K562 (cell line): Measurements from ENCODE around the gene FCGBP. TPM values are rescaled to one million over a fixed set of nuclear protein-coding genes. Genes with fewer than 3 reads are reported as not detected.

Source experiments
- ATAC-seq: fragments of 200-7000 bp; cut with Tn5 transposase; 3 replicates; pipeline ENCODE4 v1.9.1; 2020; ENCODE audit warnings: moderate library complexity
- BruUV-seq: library from RNA; stranded (reverse); fragments of 400-500 nt; replicated peaks from 2 replicates; lab custom pipeline; 2021; lab: Mats Ljungman, UMichigan
- CTCF ChIA-PET: fragments of 300-600 bp; formaldehyde crosslinking; extraction: SDS; loops from one replicate; lab custom pipeline; 2021; ENCODE audit warnings: low intra/inter-chr PET ratio; lab: Yijun Ruan, JAX
- POLR2A ChIA-PET: fragments of 300-600, 350-650 bp; sonication (Branson Sonifier 250); formaldehyde crosslinking; extraction: SDS; loops from one replicate; lab custom pipeline; 2021; ENCODE audit warnings: antibody characterized with exemption, inconsistent platforms; lab: Yijun Ruan, JAX
- DNase-seq, 4 experiments: peaks; one replicate each; pipeline versions ENCODE4 v3.0.0 to v3.0.0-alpha.2; 2011 to 2018; ENCODE audit warnings: low spot score in 3 of 4, mixed read lengths in 3 of 4; ENCODE audit errors: extremely low read depth in 1 of 4
- FAIRE-seq: peaks from 2 replicates; lab custom pipeline; 2011; peaks lifted over from hg19 to GRCh38; lab: Jason Lieb, UNC
- H2AFZ ChIP-seq: 2 replicates; pipeline ENCODE4 v1.6.0; 2011; ENCODE audit warnings: low read depth, low read length, control low read depth, inconsistent platforms
- H3K27ac ChIP-seq: fragments of 200-600 bp; 3 replicates; pipeline ENCODE4 v1.8.0; 2011; ENCODE audit warnings: low read depth, mild to moderate bottlenecking, control low read depth, inconsistent platforms, low read length, moderate library complexity, mixed read lengths; ENCODE audit errors: extremely low read depth
- H3K27me3 ChIP-seq, 2 experiments: fragments of 300-600 bp in 1 of 2; 2 replicates in 1 of 2; 3 replicates in 1 of 2; pipeline versions ENCODE4 v1.6.0 to v1.8.0; 2011; ENCODE audit warnings: inconsistent platforms in 2 of 2, low read length in 2 of 2, mild to moderate bottlenecking in 1 of 2, mixed read lengths in 1 of 2, moderate library complexity in 1 of 2; ENCODE audit not compliant: control insufficient read depth in 2 of 2, insufficient read depth in 2 of 2
- H3K36me3 ChIP-seq: fragments of 300-600 bp; 3 replicates; pipeline ENCODE4 v1.8.0; 2011; ENCODE audit warnings: mild to moderate bottlenecking, low read length, inconsistent platforms; ENCODE audit not compliant: control insufficient read depth, insufficient read depth
- H3K4me1 ChIP-seq, 2 experiments: fragments of 200-600 bp in 1 of 2; replicated peaks in 1 of 2; 2 replicates in 1 of 2; 3 replicates in 1 of 2; pipeline versions ENCODE4 v1.5.1 to v1.8.0; 2011; ENCODE audit warnings: inconsistent platforms in 2 of 2, low read length in 2 of 2, mild to moderate bottlenecking in 1 of 2, mixed read lengths in 1 of 2, moderate library complexity in 1 of 2; ENCODE audit not compliant: control insufficient read depth in 2 of 2, insufficient read depth in 2 of 2
- H3K4me2 ChIP-seq: 2 replicates; pipeline ENCODE4 v1.6.1; 2011; ENCODE audit warnings: low read length, control low read depth, inconsistent platforms, mixed read lengths; ENCODE audit not compliant: insufficient read depth
- H3K4me3 ChIP-seq: fragments of 200-600 bp; sonication (generic), shearing (Covaris generic); 2 replicates; pipeline ENCODE4 v1.5.1; 2016; ENCODE audit warnings: control low read depth, inconsistent platforms
- H3K79me2 ChIP-seq: fragments of 200-600 bp; 3 replicates; pipeline ENCODE4 v1.8.0; 2011; ENCODE audit warnings: low read length, inconsistent platforms; ENCODE audit not compliant: control insufficient read depth, insufficient read depth
- H3K9ac ChIP-seq, 2 experiments: 2 replicates each; pipeline versions ENCODE4 v1.6.0 to v1.6.1; 2011; ENCODE audit warnings: low read depth in 2 of 2, low read length in 2 of 2, control low read depth in 1 of 2, inconsistent platforms in 1 of 2, mild to moderate bottlenecking in 1 of 2, mixed read lengths in 1 of 2; ENCODE audit not compliant: insufficient read depth in 1 of 2
- H3K9me1 ChIP-seq: one replicate; pipeline ENCODE4 v1.6.0; 2011; ENCODE audit warnings: inconsistent platforms, mild to moderate bottlenecking, low read length, moderate library complexity; ENCODE audit not compliant: control insufficient read depth, insufficient read depth
- H3K9me3 ChIP-seq: replicated peaks from 2 replicates; pipeline ENCODE4 v1.5.1; 2011; ENCODE audit warnings: low read depth, low read length, inconsistent platforms; ENCODE audit not compliant: control insufficient read depth, insufficient read depth
- H4K20me1 ChIP-seq: replicated peaks from 2 replicates; pipeline ENCODE4 v1.6.1; 2011; ENCODE audit warnings: low read length, inconsistent platforms, mixed read lengths; ENCODE audit not compliant: control insufficient read depth, insufficient read depth
- ATF1 ChIP-seq, 2 experiments: fragments of 450-650 bp in 1 of 2; IDR thresholded peaks; 2 replicates each; pipeline ENCODE4 v1.6.1; 2016; ENCODE audit warnings: missing compliant biosample characterization in 1 of 2, missing genetic modification characterization in 1 of 2
- ATF6 ChIP-seq: sonication (generic); formaldehyde crosslinking; IDR thresholded peaks from 2 replicates; pipeline ENCODE4 v1.4.0; 2020; ENCODE audit warnings: mild to moderate bottlenecking, missing genetic modification reagents
- BRF1 ChIP-seq: IDR thresholded peaks from 3 replicates; pipeline ENCODE4 v1.6.1; 2011; ENCODE audit warnings: borderline replicate concordance, mild to moderate bottlenecking; ENCODE audit not compliant: insufficient read length; ENCODE audit errors: extremely low read depth
- CEBPB ChIP-seq: fragments of 450-650 bp; IDR thresholded peaks from 2 replicates; pipeline ENCODE4 v1.6.1; 2016; ENCODE audit warnings: missing genetic modification characterization, missing compliant biosample characterization
- DEAF1 ChIP-seq: fragments of 450-650 bp; formaldehyde crosslinking; IDR thresholded peaks from 2 replicates; pipeline ENCODE4 v1.4.0; 2020; ENCODE audit warnings: mild to moderate bottlenecking, moderate library complexity
- EHMT2 ChIP-seq: fragments of 450-650 bp; IDR thresholded peaks from 2 replicates; pipeline ENCODE4 v1.6.1; 2018; ENCODE audit warnings: antibody characterized with exemption
- FOXA1 ChIP-seq: fragments of 450-650 bp; IDR thresholded peaks from 2 replicates; pipeline ENCODE4 v1.6.1; 2016; ENCODE audit warnings: mild to moderate bottlenecking, borderline replicate concordance
- FOXP1 ChIP-seq: sonication (generic); formaldehyde crosslinking; IDR thresholded peaks from 2 replicates; pipeline ENCODE4 v1.8.0; 2022; ENCODE audit warnings: mild to moderate bottlenecking, missing genetic modification reagents
- HDGF ChIP-seq: fragments of 450-650 bp; IDR thresholded peaks from 2 replicates; pipeline ENCODE4 v1.6.1; 2016
- HLTF ChIP-seq: fragments of 450-650 bp; IDR thresholded peaks from 2 replicates; pipeline ENCODE4 v1.6.1; 2016
- NFIX ChIP-seq: fragments of 250-450 bp; sonication (Bioruptor Pico); IDR thresholded peaks from 2 replicates; pipeline ENCODE4 v1.4.0; 2020; ENCODE audit warnings: low read depth, mild to moderate bottlenecking, moderate library complexity
- TAL1 ChIP-seq: fragments of 450-650 bp; IDR thresholded peaks from 2 replicates; pipeline ENCODE4 v1.6.1; 2016; ENCODE audit warnings: mild to moderate bottlenecking
- THRAP3 ChIP-seq: fragments of 450-650 bp; IDR thresholded peaks from 2 replicates; pipeline ENCODE4 v1.6.1; 2016; ENCODE audit warnings: mild to moderate bottlenecking, inconsistent platforms, borderline replicate concordance
- ZNF23 ChIP-seq: fragments of 250-450 bp; sonication (Bioruptor Pico); IDR thresholded peaks from 2 replicates; pipeline ENCODE4 v1.4.0; 2020; ENCODE audit warnings: mild to moderate bottlenecking
- ZNF24 ChIP-seq: fragments of 450-650 bp; IDR thresholded peaks from 2 replicates; pipeline ENCODE4 v1.6.1; 2016
- ZNF668 ChIP-seq: fragments of 250-450 bp; sonication (Bioruptor Pico); IDR thresholded peaks from 2 replicates; pipeline ENCODE4 v1.8.0; 2022; ENCODE audit warnings: mild to moderate bottlenecking, inconsistent platforms
- WGBS: fragments of 100-300 bp; shearing (Covaris generic); methylation state at CpG from one replicate; pipeline ENCODE4 v1.1.6; 2016; ENCODE audit warnings: low coverage, mixed read lengths; ENCODE audit not compliant: insufficient coverage; ENCODE audit errors: missing lambda C conversion rate; 5-methylcytosine and 5-hydroxymethylcytosine counted together
- in situ Hi-C: fragments of 300-500 bp; cut with MboI; formaldehyde crosslinking; loops from 4 replicates; pipeline ENCODE4 v1.15.0; 2018; ENCODE audit warnings: inconsistent platforms, mixed read lengths
- intact Hi-C: fragments of 100-400 bp; cut with micrococcal nuclease; formaldehyde crosslinking; loops from 2 replicates; pipeline ENCODE4 v1.14.2; 2022
- polyA plus RNA-seq, 8 experiments: library from polyadenylated mRNA; depleted of rRNA in 4 of 8; stranded (reverse) in 5 of 8; unstranded in 3 of 8; fragments of >200 nt; fragmentation: Nextera tagmentation in 2 of 8; fragmentation: Illumina TruSeq in 1 of 8; extraction: Ambion mirVana in 2 of 8; extraction: Trizol in 1 of 8; gene quantifications; 2 replicates each; pipeline versions ENCODE4 v1.2.1 to v1.2.3, GENCODE V29; 2011 to 2014; ENCODE audit warnings: inconsistent platforms in 1 of 8, missing spikeins in 1 of 8
- total RNA-seq, 7 experiments: library from RNA; depleted of rRNA in 6 of 7; stranded (reverse); fragments of >200 nt in 6 of 7; fragmentation: Illumina TruSeq in 2 of 7; extraction: Trizol in 2 of 7; gene quantifications; 2 replicates each; pipeline versions ENCODE4 v1.2.1 to v1.2.3, GENCODE V29; 2011 to 2021; ENCODE audit warnings: low replicate concordance in 1 of 7
- TF ChIP-seq, protein P1 (sequence below): fragments of 250-450 bp; sonication (Bioruptor Pico); IDR thresholded peaks from 2 replicates; pipeline ENCODE4 v1.9.0; 2021; ENCODE audit warnings: mild to moderate bottlenecking

FCGBP gene
- total and polyA plus RNA-seq, 9 of the 15 experiments (the other 6 are each of a cell fraction or from before 2014, with no cell fraction given) = 0.01 to 1.5 (median 0.13) TPM; not detected in 4

GRCh38 chr19:39943586-39943985 lies 9.2 kb upstream of the FCGBP start:
- no peak overlapping the region for H3K27ac ChIP-seq
- POLR2A ChIA-PET = no interaction called here
- H3K27me3 ChIP-seq = no peaks in the 10 kb centered on the region
- H3K4me2 ChIP-seq = no peak overlapping the region
- no peaks in the 10 kb centered on the region for H3K4me1 ChIP-seq
- intact Hi-C loops (no loop called here), in situ Hi-C loops (no loop called here)
- no TSS peak for BruUV-seq
- DNase-seq = no peak
- no peaks in the 10 kb centered on the region for H4K20me1 ChIP-seq
- 38% methylated on average over 7 of the region's 7 CpGs for WGBS
- no peak for FAIRE-seq
- no peak overlapping the region for H3K4me3 ChIP-seq
- CTCF ChIA-PET = no interaction called here
- no peak for TF ChIP-seq FOXP1 (CRISPR knock-in tag)
- no peak for TF ChIP-seq HDGF
- no peak for TF ChIP-seq CEBPB (tag)
- TF ChIP-seq ZNF668 (CRISPR knock-in tag) = no peak
- TF ChIP-seq HLTF = no peak
- no peak for TF ChIP-seq BRF1
- no peak for TF ChIP-seq THRAP3
- no peak for TF ChIP-seq FOXA1
- TF ChIP-seq ATF1 (CRISPR knock-in tag; IDR thresholded peaks at IDR 0.05) = no peak
- TF ChIP-seq ATF1 (tag; IDR thresholded peaks at IDR 0.05) = no peak
- no peak for TF ChIP-seq ATF6 (CRISPR knock-in tag)
- no peak for TF ChIP-seq EHMT2
- no peak for TF ChIP-seq TAL1
- no peak for TF ChIP-seq ZNF23 (CRISPR knock-in tag)
- TF ChIP-seq, protein P1, sequence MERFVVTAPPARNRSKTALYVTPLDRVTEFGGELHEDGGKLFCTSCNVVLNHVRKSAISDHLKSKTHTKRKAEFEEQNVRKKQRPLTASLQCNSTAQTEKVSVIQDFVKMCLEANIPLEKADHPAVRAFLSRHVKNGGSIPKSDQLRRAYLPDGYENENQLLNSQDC (CRISPR knock-in tag) = no peak
- TF ChIP-seq ZNF24 = no peak
- TF ChIP-seq DEAF1 (CRISPR knock-in tag) = no peak
- no peak for TF ChIP-seq NFIX (CRISPR knock-in tag)
- TF ChIP-seq, all 486 proteins: peak for 0
- no peak overlapping the region for H2AFZ ChIP-seq
- no peak overlapping the region for H3K9ac ChIP-seq
- H3K36me3 ChIP-seq = no peaks in the 10 kb centered on the region
- no peaks in the 10 kb centered on the region for H3K9me1 ChIP-seq
- no peaks in the 10 kb centered on the region; the same call in 1 of the 2 replicates for H3K9me3 ChIP-seq
- H3K79me2 ChIP-seq = no peaks in the 10 kb centered on the region
- no peak for ATAC-seq
